H9 (cell line): ENCODE results near the gene SEBOX. TPM values are rescaled to one million over a fixed set of nuclear protein-coding genes. Genes with fewer than 3 reads are reported as not detected.

Source experiments
- DNase-seq: peaks from one replicate; pipeline ENCODE4 v3.0.0-alpha.2; 2017
- H2AFZ ChIP-seq: one replicate; pipeline ENCODE4 v1.6.1; 2013; ENCODE audit warnings: mild to moderate bottlenecking, low read length, control low read depth, moderate library complexity
- H2AK5ac ChIP-seq: 2 replicates; pipeline ENCODE4 v1.6.1; 2013; ENCODE audit warnings: low read length, control low read depth, mixed read lengths; ENCODE audit not compliant: insufficient read length
- H2BK120ac ChIP-seq: one replicate; pipeline ENCODE4 v1.6.1; 2013; ENCODE audit warnings: low read depth, mild to moderate bottlenecking, low read length, control low read depth, inconsistent platforms; ENCODE audit not compliant: poor library complexity, severe bottlenecking
- H2BK12ac ChIP-seq: 2 replicates; pipeline ENCODE4 v1.6.1; 2013; ENCODE audit warnings: low read length, control low read depth, mixed read lengths, low read depth; ENCODE audit not compliant: insufficient read length
- H2BK15ac ChIP-seq: 2 replicates; pipeline ENCODE4 v1.6.1; 2013; ENCODE audit warnings: low read depth, low read length, control low read depth
- H2BK20ac ChIP-seq: one replicate; pipeline ENCODE4 v1.6.1; 2013; ENCODE audit warnings: low read depth, mild to moderate bottlenecking, low read length, control low read depth, inconsistent platforms; ENCODE audit not compliant: poor library complexity, severe bottlenecking
- H2BK5ac ChIP-seq: 2 replicates; pipeline ENCODE4 v1.6.1; 2013; ENCODE audit warnings: low read length, control low read depth, mixed read lengths; ENCODE audit not compliant: insufficient read length
- H3K14ac ChIP-seq: 2 replicates; pipeline ENCODE4 v1.6.1; 2013; ENCODE audit warnings: low read length, control low read depth; ENCODE audit not compliant: insufficient read depth
- H3K18ac ChIP-seq: 2 replicates; pipeline ENCODE4 v1.6.1; 2013; ENCODE audit warnings: low read depth, mild to moderate bottlenecking, mixed read lengths, low read length, control low read depth; ENCODE audit not compliant: insufficient read length
- H3K23ac ChIP-seq: 2 replicates; pipeline ENCODE4 v1.6.1; 2013; ENCODE audit warnings: low read length, control low read depth, mixed read lengths, low read depth; ENCODE audit not compliant: insufficient read length
- H3K23me2 ChIP-seq: 2 replicates; pipeline ENCODE4 v1.6.1; 2013; ENCODE audit warnings: low read depth, mild to moderate bottlenecking, mixed read lengths, low read length, control low read depth; ENCODE audit not compliant: insufficient read length, poor library complexity, severe bottlenecking
- H3K27ac ChIP-seq: 2 replicates; pipeline ENCODE4 v1.5.1; 2013; ENCODE audit warnings: low read length, control low read depth, mixed read lengths, low read depth; ENCODE audit not compliant: insufficient read length
- H3K27me3 ChIP-seq: 2 replicates; pipeline ENCODE4 v1.6.1; 2013; ENCODE audit warnings: low read length, control low read depth, inconsistent platforms; ENCODE audit not compliant: insufficient read depth
- H3K4ac ChIP-seq: 2 replicates; pipeline ENCODE4 v1.6.1; 2013; ENCODE audit warnings: low read depth, mild to moderate bottlenecking, control low read depth, inconsistent platforms, low read length, moderate library complexity
- H3K4me1 ChIP-seq: 2 replicates; pipeline ENCODE4 v1.6.1; 2013; ENCODE audit warnings: low read length, control low read depth, inconsistent platforms; ENCODE audit not compliant: insufficient read depth
- H3K4me2 ChIP-seq: 2 replicates; pipeline ENCODE4 v1.6.1; 2013; ENCODE audit warnings: low read length, control low read depth, mixed read lengths; ENCODE audit not compliant: insufficient read length, insufficient read depth
- H3K56ac ChIP-seq: 2 replicates; pipeline ENCODE4 v1.6.1; 2013; ENCODE audit warnings: low read depth, mild to moderate bottlenecking, mixed read lengths, low read length, control low read depth; ENCODE audit not compliant: insufficient read length
- H3K79me1 ChIP-seq: 2 replicates; pipeline ENCODE4 v1.6.1; 2013; ENCODE audit warnings: low read depth, mild to moderate bottlenecking, moderate library complexity, low read length, control low read depth, inconsistent platforms; ENCODE audit not compliant: insufficient read depth, poor library complexity, severe bottlenecking
- H3K79me2 ChIP-seq: 2 replicates; pipeline ENCODE4 v1.6.1; 2013; ENCODE audit warnings: low read length, control low read depth, inconsistent platforms; ENCODE audit not compliant: insufficient read depth
- H3K9ac ChIP-seq: 2 replicates; pipeline ENCODE4 v1.6.1; 2013; ENCODE audit warnings: low read length, control low read depth, mixed read lengths; ENCODE audit not compliant: insufficient read length; ENCODE audit errors: extremely low read depth
- H3K9me3 ChIP-seq: one replicate; pipeline ENCODE4 v1.6.1; 2013; ENCODE audit warnings: low read depth, low read length, inconsistent platforms; ENCODE audit not compliant: control insufficient read depth
- H3T11ph ChIP-seq: one replicate; pipeline ENCODE4 v1.6.1; 2013; ENCODE audit warnings: mild to moderate bottlenecking, low read length, control low read depth, inconsistent platforms
- H4K20me1 ChIP-seq: one replicate; pipeline ENCODE4 v1.6.1; 2013; ENCODE audit not compliant: control insufficient read depth, insufficient read length, insufficient read depth
- H4K5ac ChIP-seq: 2 replicates; pipeline ENCODE4 v1.6.1; 2013; ENCODE audit warnings: low read depth, mild to moderate bottlenecking, mixed read lengths, low read length, control low read depth; ENCODE audit not compliant: insufficient read length
- H4K8ac ChIP-seq: replicated peaks from 2 replicates; pipeline ENCODE4 v1.6.1; 2013; ENCODE audit warnings: low read length, control low read depth, mixed read lengths, low read depth; ENCODE audit not compliant: insufficient read length
- H4K91ac ChIP-seq: 2 replicates; pipeline ENCODE4 v1.6.1; 2013; ENCODE audit warnings: low read depth, mild to moderate bottlenecking, moderate library complexity, mixed read lengths, low read length, control low read depth; ENCODE audit not compliant: insufficient read length
- H3K27ac Mint-ChIP-seq, 3 experiments: 2 replicates in 2 of 3; 3 replicates in 1 of 3; pipeline ENCODE4 v1.8.0; 2020 to 2021; ENCODE audit warnings: mixed read lengths in 3 of 3, mild to moderate bottlenecking in 1 of 3, moderate library complexity in 1 of 3
- H3K27me3 Mint-ChIP-seq: 2 replicates; pipeline ENCODE4 v1.8.0; 2021; ENCODE audit warnings: low read depth, mild to moderate bottlenecking, moderate library complexity, mixed read lengths
- H3K36me3 Mint-ChIP-seq, 3 experiments: 2 replicates in 2 of 3; 3 replicates in 1 of 3; pipeline ENCODE4 v1.8.0; 2020 to 2021; ENCODE audit warnings: low read depth in 3 of 3, mixed read lengths in 3 of 3; ENCODE audit not compliant: insufficient read depth in 1 of 3
- H3K4me1 Mint-ChIP-seq, 2 experiments: 2 replicates each; pipeline ENCODE4 v1.8.0; 2020; ENCODE audit warnings: mixed read lengths in 2 of 2
- H3K4me3 Mint-ChIP-seq, 2 experiments: 2 replicates in 1 of 2; 3 replicates in 1 of 2; pipeline ENCODE4 v1.8.0; 2020 to 2021; ENCODE audit warnings: mild to moderate bottlenecking in 2 of 2, mixed read lengths in 2 of 2, moderate library complexity in 1 of 2
- H3K9me3 Mint-ChIP-seq, 2 experiments: 2 replicates in 1 of 2; 3 replicates in 1 of 2; pipeline ENCODE4 v1.8.0; 2020; ENCODE audit warnings: mild to moderate bottlenecking in 2 of 2, mixed read lengths in 2 of 2, moderate library complexity in 1 of 2
- CTCF ChIP-seq: fragments of 200-600 bp; sonication (generic); conservative IDR thresholded peaks from 3 replicates; pipeline ENCODE4 v1.8.0; 2021; ENCODE audit warnings: antibody characterized with exemption, mild to moderate bottlenecking
- WGBS: extraction: QIAGEN DNeasy Blood & Tissue Kit; methylation state at CpG from one replicate; pipeline ENCODE4 v1.1.7; 2013; ENCODE audit warnings: missing lambda C conversion rate, low lambda C conversion rate, mixed read lengths; ENCODE audit not compliant: insufficient read length; ENCODE audit errors: extremely low coverage; 5-methylcytosine and 5-hydroxymethylcytosine counted together
- total RNA-seq: library from RNA; stranded (reverse); gene quantifications from 2 replicates; pipeline ENCODE4 v1.2.1, GENCODE V29; 2021

The SEBOX gene
- total RNA-seq, 1 experiment from 2014 or later: not detected

- H3K23me2 ChIP-seq: no peaks in the 10 kb centered on the region
- H3K4ac ChIP-seq: no peak overlapping the region
- TF ChIP-seq CTCF: no peak
- no peak overlapping the region for H2BK12ac ChIP-seq
- no peak overlapping the region for H3K14ac ChIP-seq
- no peak overlapping the region for H3K18ac ChIP-seq
- no peak overlapping the region; a peak in 1 of 7 replicates for H3K27ac Mint-ChIP-seq
- peaks cover 21% of the 10 kb centered on the region for H3K27me3 Mint-ChIP-seq
- H3K4me1 ChIP-seq: no peaks in the 10 kb centered on the region
- H3K4me1 Mint-ChIP-seq: peaks cover 0 to 9% of the 10 kb centered on the region in 2 experiments; a peak in 1 of 4 replicates
- no peak overlapping the region for H4K8ac ChIP-seq
- no peak overlapping the region for H3K23ac ChIP-seq
- no peaks in the 10 kb centered on the region for H3K9me3 Mint-ChIP-seq
- no peak overlapping the region for H4K5ac ChIP-seq
- no peak for DNase-seq
- no peak overlapping the region for H3K56ac ChIP-seq
- H3K36me3 Mint-ChIP-seq: peaks cover 0 to 3% (median 0%) of the 10 kb centered on the region in 3 experiments; a peak in 2 of 7 replicates
- WGBS: no CpG with 5 or more reads among the region's 2 CpGs
- no peaks in the 10 kb centered on the region for H3K79me2 ChIP-seq
- no peak overlapping the region for H3K27ac ChIP-seq
- no peaks in the 10 kb centered on the region for H4K20me1 ChIP-seq
- H3K27me3 ChIP-seq: no peaks in the 10 kb centered on the region
- H2BK120ac ChIP-seq: no peak overlapping the region
- H2BK5ac ChIP-seq: no peak overlapping the region
- no peak overlapping the region for H3K4me3 Mint-ChIP-seq
- H3K9ac ChIP-seq: no peak overlapping the region
- H3K79me1 ChIP-seq: no peaks in the 10 kb centered on the region
- no peak overlapping the region for H4K91ac ChIP-seq
- no peak overlapping the region for H2AFZ ChIP-seq
- no peaks in the 10 kb centered on the region for H3K9me3 ChIP-seq
- H2BK20ac ChIP-seq: no peak overlapping the region
- no peak overlapping the region for H3K4me2 ChIP-seq
- no peak overlapping the region for H2BK15ac ChIP-seq
- no peak overlapping the region for H3T11ph ChIP-seq
- H2AK5ac ChIP-seq: no peak overlapping the region
Measured at GRCh38 chr17:28391401-28391800, 26.4 kb upstream of the SEBOX start.
